ENCODE measurements around the gene GOLGA7B.

The GOLGA7B gene

GRCh38 chr10:97907211-97907610 is 57.6 kb downstream of the GOLGA7B start:
- TF ChIP-seq GATA2 (IDR thresholded peaks at IDR 0.05; ENCODE audit: low read depth, low read length), result no peak
- TF ChIP-seq GATA3 (IDR thresholded peaks at IDR 0.05; ENCODE audit: low read depth, low read length), result no peak

DNA sequence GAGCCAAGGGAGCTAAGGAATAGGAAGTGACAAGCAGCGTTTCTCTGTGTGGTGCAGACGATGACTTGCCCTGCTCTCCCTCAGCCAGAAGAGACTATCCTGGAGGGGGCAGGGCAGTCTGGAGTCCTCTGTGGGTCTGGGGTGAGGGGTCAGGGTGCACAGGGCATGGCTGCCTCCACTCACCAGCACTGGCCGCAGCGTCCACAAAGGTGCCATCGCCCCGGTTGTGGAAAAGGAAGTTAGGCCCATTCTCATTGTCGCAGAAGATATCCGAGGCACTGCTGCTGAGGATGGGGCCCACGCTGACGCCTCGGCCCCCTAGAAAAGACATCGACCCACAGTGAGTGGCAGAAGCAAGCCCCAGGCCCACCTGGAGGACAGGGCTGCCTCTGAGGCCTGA is 58.2 kb downstream of the GOLGA7B start:
- TF ChIP-seq GATA2 (IDR thresholded peaks at IDR 0.05; ENCODE audit: low read depth, low read length) (no peak), GATA3 (IDR thresholded peaks at IDR 0.05; ENCODE audit: low read depth, low read length) (no peak)

GRCh38 chr10:97910661-97911060 is 61.0 kb downstream of the GOLGA7B start:
- no peak for TF ChIP-seq GATA3 (IDR thresholded peaks at IDR 0.05; ENCODE audit: low read depth, low read length)
- TF ChIP-seq GATA2 (IDR thresholded peaks at IDR 0.05; ENCODE audit: low read depth, low read length), result no peak

DNA sequence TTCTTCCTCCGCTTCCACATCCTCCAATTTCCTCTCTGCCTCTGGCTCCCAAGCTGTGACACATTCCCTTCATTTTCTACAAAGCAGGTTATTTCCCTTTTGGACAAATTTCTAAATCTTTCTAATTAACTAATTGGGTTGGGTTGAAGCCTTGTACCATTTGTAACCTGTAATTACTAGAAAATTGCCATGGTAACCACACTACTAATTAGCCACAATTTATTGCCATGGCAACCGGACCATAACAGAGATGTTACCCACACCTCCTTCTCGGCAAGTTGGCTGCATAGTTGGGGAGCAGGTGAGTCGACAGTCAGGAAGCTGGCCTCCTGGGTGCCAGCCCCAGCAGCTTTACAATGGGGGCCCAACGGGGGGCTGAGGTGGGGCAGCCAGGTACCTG is 61.6 kb downstream of the GOLGA7B start:
- TF ChIP-seq GATA2 (IDR thresholded peaks at IDR 0.05; ENCODE audit: low read depth, low read length) (no peak), GATA3 (IDR thresholded peaks at IDR 0.05; ENCODE audit: low read depth, low read length) (no peak)

GRCh38 chr10:97913193-97913592 is 63.5 kb downstream of the GOLGA7B start:
- TF ChIP-seq GATA3 (IDR thresholded peaks at IDR 0.05; ENCODE audit: low read depth, low read length) (no peak), GATA2 (IDR thresholded peaks at IDR 0.05; ENCODE audit: low read depth, low read length) (no peak)

DNA sequence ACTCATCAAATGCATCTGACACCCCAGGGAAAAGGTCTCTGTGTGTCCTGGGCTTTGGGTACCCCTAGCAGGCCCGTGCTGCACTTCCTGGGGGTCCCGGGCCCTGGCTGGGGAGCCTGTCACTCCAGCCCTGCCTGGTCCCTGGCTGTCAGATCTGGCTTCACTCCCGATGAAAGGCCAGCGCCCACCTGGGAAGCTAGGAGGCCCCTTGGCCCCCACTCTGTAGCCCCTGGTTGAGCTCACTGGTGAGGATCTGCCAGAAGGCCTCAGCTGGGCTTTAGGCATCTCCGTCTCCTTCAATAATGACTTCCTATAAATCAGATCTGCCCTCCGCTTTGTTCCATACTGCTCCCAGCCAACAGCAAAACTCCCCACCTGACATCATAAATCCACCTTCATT is 64.0 kb downstream of the GOLGA7B start:
- no peak for TF ChIP-seq GATA3 (IDR thresholded peaks at IDR 0.05; ENCODE audit: low read depth, low read length)
- TF ChIP-seq GATA2 (IDR thresholded peaks at IDR 0.05; ENCODE audit: low read depth, low read length), result no peak

DNA sequence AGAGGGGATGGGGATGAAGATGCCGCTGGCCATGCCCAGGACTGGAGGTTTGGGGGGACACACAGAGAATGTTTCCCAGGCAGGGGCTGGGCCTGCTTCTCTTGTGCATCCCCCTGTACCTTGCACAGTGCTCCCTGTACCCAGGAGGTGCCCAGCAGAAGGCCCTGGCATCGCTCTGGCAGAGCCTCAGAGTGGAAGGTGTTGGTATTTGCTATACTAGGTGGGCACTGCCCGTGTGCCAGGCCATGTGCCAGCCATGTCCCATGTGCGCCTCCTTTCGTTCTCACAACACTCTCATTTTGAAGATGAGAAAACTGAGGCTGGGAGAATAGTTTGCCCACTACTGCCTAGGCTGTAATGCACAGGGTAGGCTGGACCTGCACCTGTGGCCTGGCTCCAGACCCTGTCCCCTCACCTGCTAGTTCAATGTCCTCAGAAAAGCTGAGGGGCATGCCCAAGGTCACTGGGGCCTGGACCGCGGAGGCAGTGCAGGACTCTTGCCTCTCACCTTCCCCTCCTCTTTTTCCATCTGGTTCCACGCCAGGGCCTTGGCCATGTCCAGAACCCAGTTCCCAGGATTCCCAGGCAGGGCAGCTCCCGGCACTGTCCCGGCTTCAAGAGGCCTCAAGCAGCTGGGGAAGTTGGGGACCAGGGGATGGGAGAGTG is 64.7 kb downstream of the GOLGA7B start:
- no peak for TF ChIP-seq GATA3 (IDR thresholded peaks at IDR 0.05; ENCODE audit: low read depth, low read length)
- no peak for TF ChIP-seq GATA2 (IDR thresholded peaks at IDR 0.05; ENCODE audit: low read depth, low read length)

DNA sequence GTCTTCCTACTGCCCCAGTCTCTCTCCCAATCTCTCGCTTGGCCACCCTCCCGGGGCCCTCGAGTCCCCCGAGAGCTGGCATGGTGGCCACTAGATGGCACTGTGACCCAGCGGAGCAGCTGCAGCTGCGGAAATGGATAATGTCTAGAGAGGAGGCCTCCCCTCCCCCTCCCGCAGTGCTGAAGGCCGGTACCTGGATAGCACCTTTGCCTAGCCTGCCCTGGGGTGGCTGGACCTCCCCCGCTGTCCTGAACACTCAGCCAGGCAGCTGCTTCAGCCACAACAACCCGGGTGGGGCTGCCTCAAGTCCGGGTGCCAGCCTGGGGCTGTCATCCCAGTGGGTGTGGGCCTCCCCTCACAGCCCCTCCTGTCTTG is 65.2 kb downstream of the GOLGA7B start:
- TF ChIP-seq GATA2 (IDR thresholded peaks at IDR 0.05; ENCODE audit: low read depth, low read length) (no peak), GATA3 (IDR thresholded peaks at IDR 0.05; ENCODE audit: low read depth, low read length) (no peak)

DNA sequence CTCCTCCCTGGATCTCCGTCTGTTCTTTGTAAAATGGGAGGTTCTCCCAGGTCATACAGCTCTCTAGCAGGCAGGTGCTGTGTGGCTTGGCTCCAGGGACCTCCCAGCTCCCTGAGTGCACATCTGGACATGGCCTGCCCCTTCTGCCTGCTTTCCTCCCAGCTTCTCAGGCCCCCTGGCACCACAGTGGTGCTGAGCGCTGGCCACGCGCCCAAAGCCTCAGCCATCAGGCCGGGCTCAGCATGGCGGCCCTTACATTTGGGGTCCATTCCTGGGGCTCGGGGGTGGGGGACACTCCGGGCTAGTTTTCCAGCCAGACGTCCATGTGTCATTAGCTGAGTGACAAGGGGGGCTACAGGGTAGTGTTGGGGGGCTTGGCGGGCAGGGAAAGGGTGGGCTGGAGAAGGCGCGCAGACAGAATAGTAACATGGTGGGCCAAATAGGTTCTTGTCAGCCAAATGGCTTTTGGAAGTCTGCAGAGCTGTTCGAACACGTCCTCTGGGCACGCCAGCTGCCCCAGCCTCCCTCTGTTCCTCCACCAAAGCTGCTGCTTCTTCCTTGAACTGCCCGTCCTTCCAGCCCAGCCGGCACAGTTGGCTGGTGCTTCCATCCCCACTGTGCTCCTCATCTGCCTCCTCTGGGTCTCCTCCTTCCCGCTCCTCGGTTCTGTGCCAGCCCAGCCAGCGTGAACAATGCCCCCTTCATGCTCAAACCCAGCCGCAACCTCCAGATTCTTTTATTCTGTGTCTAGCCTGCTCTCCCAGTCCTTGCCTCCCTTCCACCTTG is 65.9 kb downstream of the GOLGA7B start:
- TF ChIP-seq GATA3 (IDR thresholded peaks at IDR 0.05; ENCODE audit: low read depth, low read length), result no peak

GRCh38 chr10:97916586-97916985 is 66.9 kb downstream of the GOLGA7B start:
- TF ChIP-seq GATA2 (IDR thresholded peaks at IDR 0.05; ENCODE audit: low read depth, low read length) (no peak), GATA3 (IDR thresholded peaks at IDR 0.05; ENCODE audit: low read depth, low read length) (no peak)

DNA sequence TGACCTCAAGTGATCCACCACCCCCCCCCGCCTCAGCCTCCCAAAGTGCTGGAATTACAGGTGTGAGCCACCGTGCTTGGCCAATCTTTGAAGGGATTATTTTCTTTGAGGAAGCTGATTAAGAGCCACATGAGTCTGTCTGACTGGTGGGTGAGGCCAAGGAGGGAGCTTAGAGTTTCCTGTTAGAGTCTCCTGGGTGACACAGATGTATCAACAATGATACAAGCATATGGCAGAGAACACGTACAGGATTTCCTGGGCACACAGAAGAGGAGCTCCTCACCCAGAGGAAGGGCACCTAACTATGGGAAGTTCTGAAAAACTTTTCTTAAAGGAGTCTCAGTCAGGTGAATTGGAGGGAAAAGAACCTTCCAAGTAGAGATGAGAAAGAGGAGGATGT is 69.4 kb downstream of the GOLGA7B start:
- TF ChIP-seq GATA2 (IDR thresholded peaks at IDR 0.05; ENCODE audit: low read depth, low read length), result no peak
- no peak for TF ChIP-seq GATA3 (IDR thresholded peaks at IDR 0.05; ENCODE audit: low read depth, low read length)

DNA sequence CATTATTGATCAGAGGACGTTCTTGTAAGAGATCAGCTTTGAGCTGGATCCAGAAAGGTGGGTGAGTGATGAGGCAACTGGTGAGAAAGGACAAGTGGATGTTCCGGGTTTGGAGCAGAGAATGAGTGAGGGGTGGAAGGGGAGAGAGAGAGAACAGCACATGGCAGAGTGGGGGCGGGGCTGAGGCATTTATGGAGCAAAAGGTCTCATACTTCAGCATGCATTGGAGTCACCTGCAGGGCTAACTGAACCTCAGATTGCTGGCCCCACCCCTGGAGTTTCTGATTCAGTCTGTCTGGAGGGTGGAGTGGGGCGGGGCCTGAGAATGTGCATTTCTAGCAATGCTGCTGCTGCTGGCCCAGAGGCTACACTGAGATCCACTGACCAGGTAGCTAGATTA is 71.2 kb downstream of the GOLGA7B start:
- TF ChIP-seq GATA2 (IDR thresholded peaks at IDR 0.05; ENCODE audit: low read depth, low read length) (no peak), GATA3 (IDR thresholded peaks at IDR 0.05; ENCODE audit: low read depth, low read length) (no peak)
